Measurements from ENCODE around the gene PARD6B.
"Not testable (repeated sequence)": the region's sequence is repeated elsewhere in the genome, so short reads cannot be mapped to it uniquely, and the experiment has no call there.

PARD6B gene

DNA sequence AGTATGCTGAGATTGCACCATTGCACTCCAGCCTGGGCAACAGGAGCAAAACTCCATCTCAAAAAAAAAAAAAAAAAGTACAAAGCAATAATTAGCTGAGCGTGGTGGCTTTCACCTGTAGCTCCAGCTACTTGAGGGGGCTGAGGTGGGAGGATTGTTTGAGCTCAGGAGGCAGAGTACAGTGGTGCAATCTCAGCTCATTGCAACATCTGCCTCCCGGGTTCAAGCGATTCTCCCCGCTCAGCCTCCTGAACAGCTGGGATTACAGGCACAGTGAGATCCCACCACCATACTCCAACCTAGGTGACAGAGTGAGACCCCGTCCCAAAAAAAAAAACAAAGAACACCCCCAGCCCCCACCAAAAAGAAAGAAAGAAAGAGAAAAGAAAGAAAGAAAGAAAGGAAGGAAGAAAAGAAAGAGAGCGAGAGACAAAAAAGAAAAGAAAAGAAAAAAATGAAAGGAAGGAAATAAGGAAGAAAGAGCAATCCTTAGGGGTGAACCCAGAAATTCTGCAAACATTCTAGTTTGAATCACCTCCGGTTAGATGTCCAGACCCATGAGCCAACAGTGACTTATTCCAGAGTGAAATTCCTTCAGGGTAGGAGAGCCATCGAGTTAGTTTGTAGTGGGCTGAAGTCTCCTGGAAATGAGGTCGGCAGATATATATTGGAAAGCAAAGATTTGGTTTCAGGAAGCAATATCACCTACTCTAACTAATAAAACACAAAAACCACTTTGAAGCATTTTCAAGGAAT, 36.8 kb upstream of the PARD6B start:
- DNase-seq, result no peak
- ATAC-seq, result no peak

DNA sequence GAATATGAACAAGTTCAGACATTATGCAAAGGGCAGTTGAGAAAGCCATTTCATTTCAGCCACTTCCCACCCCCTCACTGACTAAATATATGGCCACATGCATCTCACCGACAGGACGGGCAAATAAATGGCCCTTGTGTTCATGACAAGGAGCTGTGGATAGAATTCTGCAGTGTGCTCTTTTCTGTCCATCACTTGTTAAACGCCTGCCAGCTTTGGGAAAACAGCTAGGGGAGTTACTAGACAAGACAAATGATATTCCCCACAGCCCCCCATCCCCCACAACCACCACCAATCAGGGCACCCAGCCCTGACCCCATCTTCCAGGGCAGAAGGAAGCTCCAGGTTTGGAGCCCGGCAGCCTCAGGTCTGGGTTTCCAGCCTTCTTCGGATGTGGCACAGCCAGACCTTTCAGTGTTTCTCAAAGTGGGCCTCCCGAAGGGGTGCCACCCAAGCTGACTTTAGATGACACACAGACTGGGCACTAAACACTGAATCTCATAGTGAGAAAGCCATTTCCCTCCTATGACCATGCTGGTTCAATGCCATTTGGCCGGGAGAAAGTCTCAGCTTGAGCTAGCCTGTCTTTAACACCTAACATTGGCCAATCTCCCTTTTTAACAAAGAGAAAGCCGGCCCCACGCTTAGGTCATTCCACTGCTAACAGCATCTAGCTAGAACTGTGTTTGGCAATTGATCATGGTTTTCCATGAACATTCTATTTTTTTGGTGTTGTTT, 36.1 kb upstream of the PARD6B start:
- H3K9me3 Mint-ChIP-seq, result no peaks in the 10 kb centered on the region
- ATAC-seq, result no peak
- H3K27me3 Mint-ChIP-seq, result peaks cover 31% of the 10 kb centered on the region
- no peak overlapping the region for H3K27ac Mint-ChIP-seq
- no peak overlapping the region for H3K4me3 Mint-ChIP-seq
- no peaks in the 10 kb centered on the region for H3K36me3 Mint-ChIP-seq (ENCODE audit: low read depth)
- DNase-seq, result no peak
- peaks cover 6% of the 10 kb centered on the region for H3K4me1 Mint-ChIP-seq

More for the DNA sequence above, 36.8 kb upstream of the PARD6B start:
- Mint-ChIP-seq H3K27ac (no peak overlapping the region), H3K9me3 (no peaks in the 10 kb centered on the region), H3K27me3 (peaks cover 37% of the 10 kb centered on the region), H3K4me3 (no peak overlapping the region), H3K4me1 (peaks cover 6% of the 10 kb centered on the region), H3K36me3 (ENCODE audit: low read depth) (no peaks in the 10 kb centered on the region)

DNA sequence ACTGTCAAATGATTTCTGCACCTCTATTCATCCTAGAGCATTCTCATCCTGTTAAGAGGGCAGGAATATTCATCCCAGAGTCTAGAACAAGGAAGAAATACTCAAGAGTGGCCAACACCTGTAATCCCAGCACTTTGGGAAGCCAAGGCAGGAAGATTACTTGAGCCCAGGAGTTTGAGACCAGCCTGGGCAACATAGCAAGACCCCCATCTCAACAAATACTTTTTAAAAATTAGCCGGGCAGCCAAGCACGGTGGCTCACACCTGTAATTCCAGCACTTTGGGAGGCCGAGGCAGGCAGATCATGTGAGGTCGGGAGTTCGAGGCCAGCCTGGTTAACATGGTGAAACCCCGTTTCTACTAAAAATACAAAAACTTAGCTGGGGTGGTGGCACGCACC, 33.1 kb upstream of the PARD6B start:
- not testable (repeated sequence) for H3K4me3 Mint-ChIP-seq; ATAC-seq; H3K9me3 Mint-ChIP-seq; H3K4me1 Mint-ChIP-seq; H3K36me3 Mint-ChIP-seq (ENCODE audit: low read depth); H3K27ac Mint-ChIP-seq; H3K27me3 Mint-ChIP-seq; DNase-seq

GRCh38 chr20:50699688-50700087, 31.7 kb upstream of the PARD6B start:
- Mint-ChIP-seq H3K27me3 (peaks cover 4% of the 10 kb centered on the region), H3K4me3 (no peak overlapping the region), H3K27ac (no peak overlapping the region), H3K36me3 (ENCODE audit: low read depth) (no peaks in the 10 kb centered on the region), H3K9me3 (no peaks in the 10 kb centered on the region), H3K4me1 (no peaks in the 10 kb centered on the region)
- DNase-seq, result no peak
- ATAC-seq, result no peak

DNA sequence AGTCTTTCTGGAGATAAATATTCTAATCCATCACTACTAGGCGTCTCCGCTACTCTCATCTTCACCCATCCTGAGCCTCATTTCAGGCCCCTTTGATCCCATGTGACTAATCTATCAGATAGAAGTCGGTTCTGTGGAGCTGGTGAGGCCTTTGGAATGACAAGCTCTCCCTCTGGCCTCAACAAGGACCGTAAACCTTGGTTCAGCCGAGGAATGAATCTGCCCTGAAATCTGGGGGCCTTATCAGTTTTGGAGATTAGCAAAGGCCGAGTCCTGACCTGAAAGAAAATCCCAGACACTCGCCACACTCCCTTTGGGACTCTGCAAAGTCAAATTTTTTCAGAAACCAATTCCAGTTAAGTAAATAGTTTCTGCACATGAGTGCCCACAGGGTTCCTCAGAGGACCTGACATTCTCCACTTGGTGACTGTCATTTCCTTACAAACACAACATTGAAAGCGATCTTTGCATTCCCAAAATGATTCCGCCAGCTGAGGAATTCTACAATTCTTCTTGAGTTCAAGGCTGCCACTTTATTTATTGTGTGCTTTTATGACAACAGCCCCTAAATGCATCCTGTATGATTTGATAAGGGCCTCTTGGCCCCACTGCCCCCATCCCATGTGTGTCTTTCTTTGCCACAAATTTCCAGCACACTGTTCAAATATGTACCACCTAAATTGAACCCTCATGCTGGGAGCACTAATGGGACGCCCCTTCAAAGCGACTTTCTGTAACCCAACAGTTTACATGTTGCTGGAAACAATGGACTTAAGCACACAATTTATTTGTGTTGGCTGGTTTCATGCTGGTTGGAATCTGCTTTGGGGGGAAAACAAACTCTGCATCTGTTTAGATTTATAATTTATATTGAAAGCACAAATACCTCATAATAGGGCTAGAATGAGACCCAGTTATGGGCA, 30.1 kb upstream of the PARD6B start:
- Mint-ChIP-seq H3K9me3 (no peaks in the 10 kb centered on the region), H3K4me3 (no peak overlapping the region), H3K27me3 (peaks cover 4% of the 10 kb centered on the region), H3K27ac (no peak overlapping the region), H3K4me1 (no peaks in the 10 kb centered on the region), H3K36me3 (ENCODE audit: low read depth) (no peaks in the 10 kb centered on the region)
- ATAC-seq, result no peak
- no peak for DNase-seq

DNA sequence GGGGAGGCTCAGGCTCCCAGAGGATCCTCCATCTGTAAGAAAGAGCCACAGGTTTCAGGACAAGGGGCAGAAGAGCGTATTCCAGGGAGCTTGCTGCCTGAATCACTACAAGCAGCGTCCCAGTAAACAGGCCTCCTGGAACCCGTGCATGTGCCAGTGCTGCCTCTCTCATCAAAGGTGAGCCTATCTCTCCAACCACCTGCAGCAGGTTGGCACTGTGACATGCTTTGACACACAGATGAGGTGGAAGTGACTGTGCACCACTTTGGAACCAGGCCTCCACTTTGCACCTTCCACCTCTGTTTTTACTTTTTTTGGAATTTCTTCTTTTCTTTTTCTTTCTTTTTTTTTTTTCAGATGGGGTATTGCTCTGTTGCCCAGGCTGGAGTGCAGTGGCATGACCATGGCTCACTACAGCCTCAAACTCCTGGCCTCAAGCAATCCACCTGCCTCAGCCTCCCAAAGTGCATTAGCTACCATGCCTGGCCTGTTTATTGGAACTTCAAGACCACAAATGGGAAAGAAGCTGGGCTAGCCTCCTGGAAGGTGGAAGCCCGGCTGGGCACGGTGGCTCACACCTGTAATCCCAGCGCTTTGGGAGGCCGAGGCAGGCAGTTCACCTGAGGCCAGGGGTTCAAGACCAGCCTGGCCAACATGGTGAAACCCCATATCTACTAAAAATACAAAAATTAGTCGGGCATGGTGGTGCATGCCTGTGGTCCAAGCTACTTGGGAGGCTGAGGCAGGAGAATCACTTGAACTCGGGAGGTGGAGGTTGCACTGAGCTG, 27.5 kb upstream of the PARD6B start:
- not testable (repeated sequence) for H3K4me3 Mint-ChIP-seq; H3K27me3 Mint-ChIP-seq; H3K4me1 Mint-ChIP-seq; H3K9me3 Mint-ChIP-seq; DNase-seq; H3K36me3 Mint-ChIP-seq (ENCODE audit: low read depth); H3K27ac Mint-ChIP-seq; ATAC-seq

DNA sequence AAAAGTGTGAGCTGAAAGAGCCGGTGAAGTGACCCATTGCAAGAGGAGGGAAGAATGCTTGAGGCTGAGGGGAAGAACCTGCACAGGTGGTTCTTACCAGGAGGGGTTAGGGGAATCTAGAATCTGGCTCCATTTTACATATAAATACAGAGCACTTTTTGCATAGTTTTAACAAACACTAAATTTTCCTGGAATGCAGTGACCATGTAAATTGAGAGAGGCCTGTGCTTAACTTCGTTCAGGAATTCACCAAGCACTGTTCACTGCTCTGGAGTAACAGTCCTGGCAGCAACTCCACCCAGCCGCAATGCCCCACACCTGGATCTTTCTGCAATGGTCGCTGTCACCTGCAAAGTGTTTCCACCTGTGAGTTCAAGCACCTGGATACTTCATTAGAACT, 26.9 kb upstream of the PARD6B start:
- no peaks in the 10 kb centered on the region for H3K9me3 Mint-ChIP-seq
- H3K4me3 Mint-ChIP-seq, result no peak overlapping the region
- no peak overlapping the region for H3K27ac Mint-ChIP-seq
- no peaks in the 10 kb centered on the region for H3K36me3 Mint-ChIP-seq (ENCODE audit: low read depth)
- no peak for ATAC-seq
- no peak for DNase-seq
- H3K4me1 Mint-ChIP-seq, result no peaks in the 10 kb centered on the region
- peaks cover 4% of the 10 kb centered on the region for H3K27me3 Mint-ChIP-seq

- ATAC-seq (no peak), DNase-seq (no peak)
- no peak overlapping the region for H3K27ac Mint-ChIP-seq
- no peaks in the 10 kb centered on the region for H3K9me3 Mint-ChIP-seq
- no peak overlapping the region for H3K4me3 Mint-ChIP-seq
- no peaks in the 10 kb centered on the region for H3K4me1 Mint-ChIP-seq
- H3K27me3 Mint-ChIP-seq, result peaks cover 2% of the 10 kb centered on the region
- H3K36me3 Mint-ChIP-seq (ENCODE audit: low read depth), result no peaks in the 10 kb centered on the region
Measured at GRCh38 chr20:50704971-50705370, 26.4 kb upstream of the PARD6B start.

DNA sequence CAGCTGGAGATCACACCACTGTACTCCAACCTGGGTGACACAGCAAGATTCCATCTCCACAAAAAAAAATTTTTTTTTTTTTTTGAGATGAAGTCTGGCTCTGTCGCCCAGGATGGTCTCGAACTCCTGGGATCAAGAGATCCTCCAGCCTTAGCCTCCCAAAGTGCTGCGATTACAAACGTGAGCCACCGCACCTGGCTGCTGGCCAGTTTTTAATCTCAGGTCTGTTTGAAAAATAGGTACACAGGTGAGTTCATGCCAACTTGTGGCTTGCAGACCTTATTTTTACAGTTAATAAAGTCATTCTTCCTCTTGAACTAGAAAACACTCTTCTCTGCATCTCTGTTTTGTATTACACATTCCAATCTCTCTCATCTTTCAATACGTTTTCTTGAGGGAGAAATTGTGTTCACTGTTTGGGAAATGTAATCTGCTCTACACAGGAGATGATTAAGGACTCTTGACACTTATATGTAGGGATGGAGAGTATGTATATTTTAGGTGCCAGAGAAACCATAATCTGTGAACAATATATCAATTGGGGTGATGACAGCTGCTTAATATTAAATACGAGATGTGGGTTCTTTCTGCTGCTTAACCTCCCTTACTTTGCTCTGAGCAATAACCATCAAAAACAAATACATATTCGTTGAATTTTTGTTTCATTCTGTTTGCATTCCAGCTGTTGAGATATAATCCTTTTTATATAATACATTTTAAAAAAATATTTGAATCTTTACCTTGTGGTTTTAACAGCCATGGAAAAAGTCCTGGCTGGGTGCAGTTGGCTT, 22.3 kb upstream of the PARD6B start:
- H3K4me3 Mint-ChIP-seq, result no peak overlapping the region
- H3K4me1 Mint-ChIP-seq, result no peaks in the 10 kb centered on the region
- no peaks in the 10 kb centered on the region for H3K9me3 Mint-ChIP-seq
- no peaks in the 10 kb centered on the region for H3K36me3 Mint-ChIP-seq (ENCODE audit: low read depth)
- ATAC-seq, result no peak
- no peak overlapping the region for H3K27ac Mint-ChIP-seq
- no peak for DNase-seq
- H3K27me3 Mint-ChIP-seq, result peaks cover 15% of the 10 kb centered on the region

- no peak overlapping the region for H3K4me3 Mint-ChIP-seq
- H3K9me3 Mint-ChIP-seq, result no peaks in the 10 kb centered on the region
- peaks cover 15% of the 10 kb centered on the region for H3K27me3 Mint-ChIP-seq
- no peak overlapping the region for H3K27ac Mint-ChIP-seq
- H3K36me3 Mint-ChIP-seq (ENCODE audit: low read depth), result no peaks in the 10 kb centered on the region
- ATAC-seq, result no peak
- no peaks in the 10 kb centered on the region for H3K4me1 Mint-ChIP-seq
- no peak for DNase-seq
Measured at GRCh38 chr20:50709636-50709973, 21.8 kb upstream of the PARD6B start.

GRCh38 chr20:50710492-50711063, 20.8 kb upstream of the PARD6B start:
- ATAC-seq, result no peak
- no peaks in the 10 kb centered on the region for H3K4me1 Mint-ChIP-seq
- no peak overlapping the region for H3K27ac Mint-ChIP-seq
- H3K4me3 Mint-ChIP-seq, result no peak overlapping the region
- DNase-seq, result no peak
- peaks cover 15% of the 10 kb centered on the region for H3K27me3 Mint-ChIP-seq
- no peaks in the 10 kb centered on the region for H3K36me3 Mint-ChIP-seq (ENCODE audit: low read depth)
- H3K9me3 Mint-ChIP-seq, result no peaks in the 10 kb centered on the region

GRCh38 chr20:50711113-50711825, 20.1 kb upstream of the PARD6B start:
- Mint-ChIP-seq H3K27ac (no peak overlapping the region), H3K27me3 (peaks cover 15% of the 10 kb centered on the region), H3K4me3 (no peak overlapping the region), H3K9me3 (no peaks in the 10 kb centered on the region), H3K36me3 (ENCODE audit: low read depth) (no peaks in the 10 kb centered on the region), H3K4me1 (no peaks in the 10 kb centered on the region)
- ATAC-seq, result no peak
- DNase-seq, result no peak

Measured in activated naive CD8-positive, alpha-beta T cell treated with anti-CD3 and anti-CD28 coated beads, Interleukin-2, amount 50 U/mL, for 24 hours (primary cell).